H1 (cell line): ENCODE measurements around the gene SH3RF3. TPM values are rescaled to one million over a fixed set of nuclear protein-coding genes. Genes with fewer than 3 reads are reported as not detected.

Experiments
- CTCF ChIA-PET: fragments of 300-600 bp; sonication (Branson Sonifier 250); formaldehyde crosslinking; loops from one replicate; lab custom pipeline; 2021; ENCODE audit not compliant: partially characterized antibody; lab: Charles Lee
- POLR2A ChIA-PET: fragments of 300-600 bp; sonication (Branson Sonifier 250); formaldehyde crosslinking; loops from one replicate; lab custom pipeline; 2021; ENCODE audit warnings: inconsistent platforms; ENCODE audit not compliant: partially characterized antibody; lab: Charles Lee
- DNase-seq, 2 experiments: peaks; one replicate each; pipeline versions ENCODE4 v3.0.0 to v3.0.0-alpha.2; 2010 to 2022; ENCODE audit warnings: low spot score in 2 of 2, low read depth in 1 of 2, mixed read lengths in 1 of 2
- FAIRE-seq: peaks from 2 replicates; lab custom pipeline; 2011; peaks lifted over from hg19 to GRCh38; lab: Jason Lieb, UNC
- H2AFZ ChIP-seq: 2 replicates; pipeline ENCODE4 v1.8.1; 2012; ENCODE audit warnings: low read length, inconsistent platforms
- H2AK5ac ChIP-seq: 2 replicates; pipeline ENCODE4 v1.6.1; 2013; ENCODE audit warnings: low read depth, low read length
- H2BK120ac ChIP-seq: replicated peaks from 2 replicates; pipeline ENCODE3; 2013; ENCODE audit warnings: low read depth, low read length, inconsistent platforms
- H2BK12ac ChIP-seq: 2 replicates; pipeline ENCODE4 v1.6.1; 2013; ENCODE audit warnings: low read depth, low read length
- H2BK15ac ChIP-seq: 2 replicates; pipeline ENCODE4 v1.6.1; 2013; ENCODE audit warnings: low read length
- H2BK20ac ChIP-seq: 2 replicates; pipeline ENCODE4 v1.6.1; 2013; ENCODE audit warnings: low read length
- H2BK5ac ChIP-seq: 2 replicates; pipeline ENCODE4 v1.6.1; 2013; ENCODE audit warnings: low read depth, low read length
- H3K14ac ChIP-seq: 2 replicates; pipeline ENCODE4 v1.6.1; 2013; ENCODE audit warnings: inconsistent platforms; ENCODE audit not compliant: insufficient read length
- H3K18ac ChIP-seq: 2 replicates; pipeline ENCODE4 v1.6.1; 2013; ENCODE audit warnings: low read length; ENCODE audit errors: extremely low read depth
- H3K23ac ChIP-seq: 2 replicates; pipeline ENCODE4 v1.6.1; 2013; ENCODE audit warnings: inconsistent platforms; ENCODE audit not compliant: insufficient read length
- H3K23me2 ChIP-seq: 2 replicates; pipeline ENCODE4 v1.6.1; 2013; ENCODE audit warnings: low read depth, low read length
- H3K27ac ChIP-seq: 2 replicates; pipeline ENCODE4 v1.6.1; 2011; ENCODE audit warnings: low read depth, low read length, inconsistent platforms
- H3K27me3 ChIP-seq, 4 experiments: replicated peaks in 1 of 4; 1 replicate in 1 of 4; 2 replicates in 3 of 4; pipeline versions ENCODE4 v1.6.1 to v1.8.1; 2011 to 2013; ENCODE audit warnings: low read length in 3 of 4, mild to moderate bottlenecking in 3 of 4, inconsistent platforms in 2 of 4, mixed read lengths in 2 of 4, moderate library complexity in 1 of 4; ENCODE audit not compliant: control insufficient read depth in 3 of 4, insufficient read depth in 3 of 4; ENCODE audit errors: extremely low read depth in 1 of 4
- H3K36me3 ChIP-seq, 4 experiments: 2 replicates each; pipeline versions ENCODE4 v1.6.1 to v1.8.1; 2011 to 2013; ENCODE audit warnings: mild to moderate bottlenecking in 4 of 4, low read length in 3 of 4, moderate library complexity in 2 of 4, control low read depth in 1 of 4, inconsistent platforms in 1 of 4; ENCODE audit not compliant: insufficient read depth in 4 of 4, control insufficient read depth in 2 of 4
- H3K4ac ChIP-seq: replicated peaks from 2 replicates; pipeline ENCODE3; 2013; ENCODE audit warnings: low read length, low read depth, mixed read lengths, inconsistent platforms; ENCODE audit not compliant: insufficient read length
- H3K4me1 ChIP-seq, 4 experiments: replicated peaks in 1 of 4; 1 replicate in 1 of 4; 2 replicates in 3 of 4; pipeline versions ENCODE4 v1.6.1 to v1.8.1; 2011 to 2013; ENCODE audit warnings: low read length in 3 of 4, inconsistent platforms in 2 of 4, mixed read lengths in 1 of 4; ENCODE audit not compliant: insufficient read depth in 4 of 4, control insufficient read depth in 3 of 4
- H3K4me2 ChIP-seq, 2 experiments: 2 replicates each; pipeline versions ENCODE4 v1.6.1 to v1.8.1; 2011 to 2013; ENCODE audit warnings: low read depth in 2 of 2, low read length in 2 of 2, control low read depth in 1 of 2, inconsistent platforms in 1 of 2, mild to moderate bottlenecking in 1 of 2; ENCODE audit not compliant: insufficient read depth in 1 of 2
- H3K4me3 ChIP-seq, 4 experiments: fragments of 200-600, 300-600 bp in 1 of 4; sonication (generic), shearing (Covaris generic), sonication (Bioruptor Twin) in 1 of 4; 2 replicates each; pipeline versions ENCODE4 v1.5.1 to v1.8.1; 2011 to 2016; ENCODE audit warnings: low read length in 4 of 4, low read depth in 3 of 4, control low read depth in 2 of 4, inconsistent platforms in 2 of 4, mild to moderate bottlenecking in 2 of 4, mixed read lengths in 1 of 4, moderate library complexity in 1 of 4; ENCODE audit not compliant: insufficient read depth in 2 of 4; ENCODE audit errors: extremely low read depth in 1 of 4
- H3K56ac ChIP-seq: replicated peaks from 2 replicates; pipeline ENCODE3; 2013; ENCODE audit warnings: low read depth, mild to moderate bottlenecking, mixed read lengths, low read length, inconsistent platforms; ENCODE audit not compliant: insufficient read length
- H3K79me1 ChIP-seq: 2 replicates; pipeline ENCODE4 v1.6.1; 2013; ENCODE audit warnings: low read depth, low read length, control low read depth
- H3K79me2 ChIP-seq, 2 experiments: 2 replicates each; pipeline versions ENCODE4 v1.6.1 to v1.8.1; 2012 to 2013; ENCODE audit warnings: low read length in 2 of 2, mild to moderate bottlenecking in 2 of 2, inconsistent platforms in 1 of 2; ENCODE audit not compliant: insufficient read depth in 2 of 2, control insufficient read depth in 1 of 2
- H3K9ac ChIP-seq, 4 experiments: replicated peaks in 1 of 4; 1 replicate in 1 of 4; 2 replicates in 3 of 4; pipeline versions ENCODE4 v1.6.1 to v1.8.1; 2011 to 2013; ENCODE audit warnings: low read depth in 3 of 4, low read length in 3 of 4, control low read depth in 2 of 4, mild to moderate bottlenecking in 2 of 4, moderate library complexity in 2 of 4, inconsistent platforms in 1 of 4; ENCODE audit errors: extremely low read depth in 1 of 4
- H3K9me3 ChIP-seq, 2 experiments: 2 replicates each; pipeline versions ENCODE4 v1.6.1 to v1.8.1; 2012 to 2013; ENCODE audit warnings: mild to moderate bottlenecking in 2 of 2, moderate library complexity in 2 of 2, control low read depth in 1 of 2, inconsistent platforms in 1 of 2, low read depth in 1 of 2, low read length in 1 of 2, mixed read lengths in 1 of 2; ENCODE audit not compliant: insufficient read depth in 2 of 2
- H4K20me1 ChIP-seq, 2 experiments: replicated peaks in 1 of 2; 2 replicates each; pipeline versions ENCODE3 to v1.8.1; 2011 to 2013; ENCODE audit warnings: inconsistent platforms in 2 of 2, low read length in 2 of 2, mild to moderate bottlenecking in 1 of 2; ENCODE audit not compliant: insufficient read depth in 2 of 2, control insufficient read depth in 1 of 2
- H4K5ac ChIP-seq: 2 replicates; pipeline ENCODE4 v1.6.1; 2013; ENCODE audit warnings: low read length, low read depth, mixed read lengths, inconsistent platforms; ENCODE audit not compliant: insufficient read length
- H4K8ac ChIP-seq: 2 replicates; pipeline ENCODE4 v1.8.0; 2013; ENCODE audit warnings: mild to moderate bottlenecking, moderate library complexity, low read length, inconsistent platforms; ENCODE audit not compliant: insufficient read depth; ENCODE audit errors: extremely low read depth
- H4K91ac ChIP-seq: replicated peaks from 2 replicates; pipeline ENCODE3; 2013; ENCODE audit warnings: low read length, mixed read lengths, inconsistent platforms; ENCODE audit not compliant: insufficient read length
- ASH2L ChIP-seq: fragments of 200-600, 300-600 bp; sonication (generic); IDR thresholded peaks from one replicate; pipeline ENCODE4 v1.7.1; 2017; ENCODE audit warnings: low read length
- BACH1 ChIP-seq: IDR thresholded peaks from 2 replicates; pipeline ENCODE4 v1.6.1; 2012; ENCODE audit warnings: low read length, improper control_type of control experiment
- CHD1 ChIP-seq: IDR thresholded peaks from 2 replicates; pipeline ENCODE4 v1.6.1; 2012; ENCODE audit warnings: low read depth, low read length, improper control_type of control experiment
- EP300 ChIP-seq, 2 experiments: IDR thresholded peaks; 1 replicate in 1 of 2; 2 replicates in 1 of 2; pipeline ENCODE4 v1.6.1; 2011 to 2012; ENCODE audit warnings: low read depth in 2 of 2, low read length in 2 of 2, mild to moderate bottlenecking in 2 of 2, borderline replicate concordance in 1 of 2, inconsistent platforms in 1 of 2, moderate library complexity in 1 of 2
- GTF2F1 ChIP-seq: IDR thresholded peaks from 2 replicates; pipeline ENCODE4 v1.6.1; 2012; ENCODE audit warnings: low read depth, low read length, improper control_type of control experiment, borderline replicate concordance
- HDAC2 ChIP-seq, 2 experiments: fragments of 300-600 bp in 1 of 2; sonication (generic) in 1 of 2; IDR thresholded peaks; 2 replicates each; pipeline ENCODE4 v1.6.1; 2011 to 2012; ENCODE audit warnings: low read depth in 2 of 2, low read length in 2 of 2, mild to moderate bottlenecking in 2 of 2, moderate library complexity in 2 of 2, borderline replicate concordance in 1 of 2, inconsistent platforms in 1 of 2
- KDM1A ChIP-seq: fragments of 200-600, 300-600 bp; sonication (generic); IDR thresholded peaks from 2 replicates; pipeline ENCODE4 v1.7.1; 2016; ENCODE audit warnings: mild to moderate bottlenecking, low read length, borderline replicate concordance
- MAFK ChIP-seq: IDR thresholded peaks from 2 replicates; pipeline ENCODE4 v1.6.1; 2012; ENCODE audit warnings: low read depth, mild to moderate bottlenecking, improper control_type of control experiment, low read length
- RXRA ChIP-seq: IDR thresholded peaks from 2 replicates; pipeline ENCODE4 v1.6.1; 2011; ENCODE audit warnings: low read depth, mild to moderate bottlenecking, low read length, moderate library complexity; ENCODE audit not compliant: insufficient read depth
- SIX5 ChIP-seq: IDR thresholded peaks from 2 replicates; pipeline ENCODE4 v1.6.1; 2011; ENCODE audit warnings: mild to moderate bottlenecking, low read depth, low read length
- TCF12 ChIP-seq: IDR thresholded peaks from 2 replicates; pipeline ENCODE4 v1.6.1; 2011; ENCODE audit warnings: low read depth, mild to moderate bottlenecking, low read length
- USF2 ChIP-seq: IDR thresholded peaks from 2 replicates; pipeline ENCODE4 v1.6.1; 2011; ENCODE audit warnings: low read length, improper control_type of control experiment
- YY1 ChIP-seq: IDR thresholded peaks from 2 replicates; pipeline ENCODE4 v1.6.1; 2011; ENCODE audit warnings: low read depth, mild to moderate bottlenecking, low read length
- WGBS, 2 experiments: shearing (Covaris generic) in 1 of 2; methylation state at CpG; one replicate each; pipeline versions ENCODE4 v1.1.6 to v1.1.7; 2013 to 2015; ENCODE audit warnings: low lambda C conversion rate in 2 of 2, mixed read lengths in 2 of 2, inconsistent platforms in 1 of 2, low coverage in 1 of 2, missing lambda C conversion rate in 1 of 2; ENCODE audit not compliant: insufficient replicate concordance in 2 of 2, insufficient coverage in 1 of 2, insufficient read length in 1 of 2; ENCODE audit errors: extremely low coverage in 1 of 2, missing lambda C conversion rate in 1 of 2; 5-methylcytosine and 5-hydroxymethylcytosine counted together
- polyA plus RNA-seq, 7 experiments: library from polyadenylated mRNA; depleted of rRNA in 3 of 7; stranded (reverse) in 5 of 7; unstranded in 2 of 7; fragments of >200 nt in 5 of 7; fragments of 200-250 nt in 2 of 7; gene quantifications; 1 replicate in 5 of 7; 2 replicates in 1 of 7; 4 replicates in 1 of 7; pipeline versions ENCODE4 v1.2.1 to v1.2.3, GENCODE V29; 2011 to 2013; ENCODE audit warnings: missing spikeins in 2 of 7, mixed read lengths in 2 of 7
- total RNA-seq: library from RNA; stranded (reverse); fragmentation: NEBNext Ultra II Directional; extraction: Animal tissue kit (Norgen Biotek cat#: 25700); gene quantifications from 2 replicates; pipeline ENCODE4 v1.2.1, GENCODE V29; 2021

SH3RF3 gene
- total and polyA plus RNA-seq, 2 of the 8 experiments (the other 6 are each of a cell fraction or from before 2014, with no cell fraction given), result 0.11 to 0.65 TPM

GRCh38 chr2:109211315-109211714 is 82.3 kb downstream of the SH3RF3 start:
- WGBS, 2 experiments, result 85% methylated on average over 9 of the region's 10 CpGs; no CpG with 5 or more reads in 1 of the 2 experiments
- Histone ChIP-seq H3K56ac (no peak overlapping the region), H3K4me1 (no peaks in the 10 kb centered on the region; a peak in 1 of 7 replicates), H2BK5ac (no peak overlapping the region), H3K4ac (no peak overlapping the region), H3K27me3 (no peaks in the 10 kb centered on the region; a peak in 1 of 7 replicates), H2BK120ac (no peak overlapping the region), H3K36me3 (no peaks in the 10 kb centered on the region), H3K23ac (no peak overlapping the region), H2BK15ac (no peak overlapping the region), H2BK12ac (no peak overlapping the region), H3K14ac (no peak overlapping the region), H3K27ac (no peak overlapping the region), H3K79me2 (no peaks in the 10 kb centered on the region), H2BK20ac (no peak overlapping the region), H3K18ac (no peak overlapping the region), H3K9me3 (no peaks in the 10 kb centered on the region), H3K9ac (no peak overlapping the region), H4K8ac (no peak overlapping the region), H3K23me2 (no peaks in the 10 kb centered on the region), H4K20me1 (no peaks in the 10 kb centered on the region), H4K5ac (no peak overlapping the region), H2AFZ (no peak overlapping the region), H4K91ac (no peak overlapping the region), H3K4me2 (no peak overlapping the region), H3K4me3 (no peak overlapping the region), H3K79me1 (no peaks in the 10 kb centered on the region), H2AK5ac (no peak overlapping the region)
- no peak for FAIRE-seq
- ChIA-PET POLR2A (no interaction called here), CTCF (interaction anchor here (1.1 to 2.0 kb wide), 2 partner anchors 27 to 195 kb away, joined by 3 to 4 read pairs; no protein-coding TSS in a partner anchor)
- DNase-seq, result no peak
- TF ChIP-seq MAFK (no peak), SIX5 (no peak), GTF2F1 (no peak), KDM1A (no peak), TCF12 (no peak), EP300 (IDR thresholded peaks at IDR 0.05; ENCODE audit: borderline replicate concordance in 1 of 2, low read depth in 2 of 2, low read length in 2 of 2) (no peak), HDAC2 (IDR thresholded peaks at IDR 0.05; ENCODE audit: borderline replicate concordance in 1 of 2, low read depth in 2 of 2, low read length in 2 of 2) (no peak), USF2 (no peak), YY1 (no peak), RXRA (no peak), CHD1 (no peak), ASH2L (no peak), BACH1 (no peak)
